ENCODE results near the gene SAFB2. TPM values are rescaled to one million over a fixed set of nuclear protein-coding genes. Genes with fewer than 3 reads are reported as not detected.

SAFB2 gene
- total and polyA plus RNA-seq, 9 of the 15 experiments (the other 6 are each of a cell fraction or from before 2014, with no cell fraction given) = 4.5 to 103 (median 47.3) TPM

DNA sequence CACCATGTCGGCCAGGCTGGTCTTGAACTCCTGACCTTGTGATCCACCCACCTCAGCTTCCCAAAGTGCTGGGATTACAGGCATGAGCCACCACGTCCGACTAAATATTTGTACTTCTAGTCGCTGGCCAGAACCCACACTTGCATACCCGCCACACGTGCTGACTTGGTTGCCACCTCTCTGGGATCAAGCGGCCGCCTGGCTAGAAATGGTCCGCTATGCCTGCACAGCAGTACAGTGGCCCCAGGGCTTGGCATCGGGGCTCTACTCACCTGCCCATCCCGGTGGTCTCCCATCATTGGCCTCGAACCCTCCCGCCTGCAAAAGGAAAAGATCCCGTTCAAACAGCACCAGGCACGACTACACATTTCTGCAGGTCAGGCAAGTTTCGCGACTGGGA lies 31.1 kb downstream of the SAFB2 start:
- no peak overlapping the region for H3K4me2 ChIP-seq (ENCODE audit: insufficient read depth, low read length)
- peaks cover 98% of the 10 kb centered on the region; the same call in 2 of the 3 replicates for H3K36me3 ChIP-seq (ENCODE audit: control insufficient read depth, insufficient read depth, low read length)
- FAIRE-seq (no peak), DNase-seq (ENCODE audit: extremely low read depth in 1 of 4, low spot score in 3 of 4) (no peak), ATAC-seq (no peak)
- H2AFZ ChIP-seq (ENCODE audit: low read depth, low read length) = no peak overlapping the region
- no peak for TF ChIP-seq BHLHE40 (IDR thresholded peaks at IDR 0.05; ENCODE audit: low read length)
- TF ChIP-seq RBFOX2 (IDR thresholded peaks at IDR 0.05; ENCODE audit: low read depth, low read length) = 0 out of 2 replicates have a peak, but pooled peaks have one; percentile 8
- TF ChIP-seq FOXK1 (CRISPR knock-in tag; IDR thresholded peaks at IDR 0.05; ENCODE audit: borderline replicate concordance) = no peak
- TF ChIP-seq, protein P1, sequence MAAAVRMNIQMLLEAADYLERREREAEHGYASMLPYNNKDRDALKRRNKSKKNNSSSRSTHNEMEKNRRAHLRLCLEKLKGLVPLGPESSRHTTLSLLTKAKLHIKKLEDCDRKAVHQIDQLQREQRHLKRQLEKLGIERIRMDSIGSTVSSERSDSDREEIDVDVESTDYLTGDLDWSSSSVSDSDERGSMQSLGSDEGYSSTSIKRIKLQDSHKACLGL (CRISPR knock-in tag; IDR thresholded peaks at IDR 0.05; ENCODE audit: borderline replicate concordance, poor library complexity, severe bottlenecking) = no peak
- no peak for TF ChIP-seq ZNF174 (CRISPR knock-in tag; IDR thresholded peaks at IDR 0.05)
- no peak for TF ChIP-seq KHSRP (IDR thresholded peaks at IDR 0.05)
- TF ChIP-seq ZFP36 (IDR thresholded peaks at IDR 0.05; ENCODE audit: low read depth, low read length, partially characterized antibody) = no peak
- no peak for TF ChIP-seq MYBL2 (IDR thresholded peaks at IDR 0.05; ENCODE audit: low read depth)
- TF ChIP-seq MYBL2 (CRISPR knock-in tag; IDR thresholded peaks at IDR 0.05; ENCODE audit: borderline replicate concordance) = no peak
- no TSS peak for BruUV-seq (replicated peaks)
- CTCF ChIA-PET (ENCODE audit: low intra/inter-chr PET ratio) = interaction anchor here (0.7 kb wide), 1 partner anchor 450 kb away, joined by 3 read pairs; no protein-coding TSS in a partner anchor
- H3K4me1 ChIP-seq (replicated peaks in 1 of 2; ENCODE audit: control insufficient read depth in 2 of 2, insufficient read depth in 2 of 2, low read length in 2 of 2) = peaks cover 0 to 33% of the 10 kb centered on the region in 2 experiments; a peak in 3 of 5 replicates
- H3K9me3 ChIP-seq (replicated peaks; ENCODE audit: control insufficient read depth, insufficient read depth, low read depth, low read length) = no peaks in the 10 kb centered on the region
- no peaks in the 10 kb centered on the region for H3K27me3 ChIP-seq (ENCODE audit: control insufficient read depth in 2 of 2, insufficient read depth in 2 of 2, low read length in 2 of 2)
- H3K9me1 ChIP-seq (ENCODE audit: control insufficient read depth, insufficient read depth, low read length) = no peaks in the 10 kb centered on the region
- H3K9ac ChIP-seq (ENCODE audit: insufficient read depth in 1 of 2, low read depth in 2 of 2, low read length in 2 of 2) = no peak overlapping the region
- intact Hi-C loops (cut with micrococcal nuclease) (no loop called here), in situ Hi-C loops (cut with MboI) (no loop called here)
- POLR2A ChIA-PET = no interaction called here
- no peak overlapping the region for H3K4me3 ChIP-seq
- WGBS (ENCODE audit: insufficient coverage, low coverage, missing lambda C conversion rate) = 90% methylated on average over 16 of the region's 17 CpGs
- no peak overlapping the region for H3K27ac ChIP-seq (ENCODE audit: extremely low read depth, low read depth, low read length)
- H4K20me1 ChIP-seq (replicated peaks; ENCODE audit: control insufficient read depth, insufficient read depth, low read length) = no peaks in the 10 kb centered on the region; the same call in 1 of the 2 replicates
- H3K79me2 ChIP-seq (ENCODE audit: control insufficient read depth, insufficient read depth, low read length) = no peaks in the 10 kb centered on the region

Data from K562 (cell line).